GM11168 (cell line): ENCODE results near the gene NRG3.

Experiments
- in situ Hi-C: fragments of 300-500 bp; cut with MboI; formaldehyde crosslinking; loops from one replicate; pipeline ENCODE4 v1.12.0; 2022; ENCODE audit warnings: low sequenced_read_pairs; ENCODE audit not compliant: unreplicated experiment

NRG3 gene

GRCh38 chr10:82736305-82736704 is 861.3 kb downstream of the NRG3 start:
- in situ Hi-C loops, result no loop called here

GRCh38 chr10:82737549-82737948 is 862.6 kb downstream of the NRG3 start:
- in situ Hi-C loops, result no loop called here

DNA sequence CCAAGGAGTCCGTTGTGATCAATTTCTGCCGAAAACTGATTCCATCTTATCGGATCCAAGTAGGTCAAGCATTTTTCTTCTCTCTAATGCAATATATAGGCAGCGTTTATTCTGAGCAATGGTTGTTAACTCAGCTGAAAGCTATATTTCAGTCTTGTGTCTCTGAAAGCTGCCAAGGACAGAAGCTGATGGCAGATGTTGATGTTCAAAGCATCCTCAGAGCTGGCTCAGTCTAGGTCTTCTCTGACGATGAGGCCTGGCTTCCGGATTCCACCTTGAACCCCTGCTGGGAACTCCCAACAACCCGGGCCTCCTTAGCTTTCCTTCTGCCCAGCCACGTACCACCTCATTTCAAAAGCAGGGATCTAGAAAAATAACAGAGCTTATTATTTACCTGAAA is 863.6 kb downstream of the NRG3 start:
- in situ Hi-C loops, result no loop called here

- in situ Hi-C loops, result no loop called here
These were observed 867.5 kb downstream of the NRG3 start for GRCh38 chr10:82742478-82742877.

GRCh38 chr10:82742898-82743297 is 867.9 kb downstream of the NRG3 start:
- in situ Hi-C loops, result no loop called here

- in situ Hi-C loops, result no loop called here
These were observed 875.5 kb downstream of the NRG3 start for GRCh38 chr10:82750538-82750937.

GRCh38 chr10:82757397-82757796 is 882.4 kb downstream of the NRG3 start:
- in situ Hi-C loops, result no loop called here

GRCh38 chr10:82757901-82758300 is 882.9 kb downstream of the NRG3 start:
- in situ Hi-C loops, result no loop called here

- in situ Hi-C loops, result no loop called here
These were observed 884.1 kb downstream of the NRG3 start for GRCh38 chr10:82759050-82759449.

DNA sequence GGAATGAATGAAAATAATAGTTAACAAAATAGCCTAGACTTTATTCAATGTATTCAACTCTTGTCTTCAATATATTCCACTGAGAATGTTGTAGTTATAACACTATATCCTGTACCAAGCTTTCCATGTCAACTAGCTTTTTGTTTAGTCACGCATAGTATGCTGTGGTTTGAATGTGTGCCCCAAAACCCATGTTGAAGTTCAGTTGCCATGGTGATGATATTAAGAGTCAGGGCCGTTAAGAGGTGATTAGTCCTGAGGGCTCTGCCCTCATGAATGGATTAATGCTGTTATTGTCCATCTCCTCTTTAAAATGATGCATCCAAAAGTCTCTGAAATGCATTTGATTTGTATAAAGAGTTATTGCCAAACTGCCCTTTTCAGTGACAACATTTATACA is 887.6 kb downstream of the NRG3 start:
- in situ Hi-C loops, result no loop called here

DNA sequence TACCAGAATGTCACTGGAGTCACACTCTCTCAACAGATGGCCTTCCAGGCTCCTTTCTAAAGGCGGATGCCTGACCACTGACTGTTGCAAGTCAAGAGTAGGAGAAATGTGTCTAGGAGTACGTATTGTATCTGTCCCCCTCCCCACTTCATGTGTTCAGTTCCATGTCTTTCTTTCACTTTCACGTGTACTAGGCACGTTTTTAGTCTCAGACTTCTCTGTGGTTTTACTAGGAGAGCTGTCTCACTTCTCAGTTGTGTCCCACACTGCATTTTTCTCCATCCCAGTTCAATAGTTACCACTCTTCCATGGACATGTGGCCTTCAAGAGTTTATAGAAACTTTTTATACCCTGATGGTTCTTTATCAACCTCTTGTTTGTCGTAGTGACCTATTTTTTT is 893.0 kb downstream of the NRG3 start:
- in situ Hi-C loops, result no loop called here

DNA sequence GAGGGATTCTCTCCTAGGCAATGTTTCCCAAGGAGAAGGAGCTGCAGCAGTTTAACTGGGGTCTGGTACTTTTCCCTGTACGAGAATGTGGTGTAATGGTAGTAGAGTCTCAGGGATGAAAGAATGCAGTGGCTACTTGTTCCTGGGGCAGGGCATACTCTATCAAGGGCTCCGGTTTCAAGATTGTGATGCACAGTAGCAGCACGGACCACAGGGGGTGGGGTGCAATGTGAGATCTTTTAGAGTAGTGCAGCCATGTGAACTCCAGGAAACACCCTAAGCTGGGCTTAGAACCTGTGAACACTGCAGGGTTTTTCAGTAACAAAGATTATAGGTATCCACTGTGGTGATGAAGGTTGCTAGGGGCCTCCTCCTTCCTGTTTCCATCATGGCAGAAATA is 903.9 kb downstream of the NRG3 start:
- in situ Hi-C loops, result no loop called here

DNA sequence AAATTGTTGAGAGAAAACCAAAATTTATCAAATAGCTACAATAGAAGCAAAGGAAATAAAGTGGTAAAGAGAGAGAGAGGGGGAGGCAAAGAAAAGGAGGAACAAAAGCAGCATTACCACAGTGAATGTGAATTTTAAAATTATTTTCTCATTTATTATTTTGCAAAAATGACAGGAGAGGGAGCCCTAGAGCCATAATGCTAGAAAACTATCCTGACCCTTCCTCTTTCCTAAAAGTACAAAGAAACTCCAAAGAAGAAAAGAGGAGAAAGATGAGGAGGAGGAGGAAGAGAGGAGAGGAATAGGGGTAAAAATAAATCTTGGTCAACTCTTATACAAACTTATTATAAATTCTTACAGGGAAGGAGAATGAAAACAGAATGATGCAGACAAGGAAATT is 921.5 kb downstream of the NRG3 start:
- in situ Hi-C loops, result no loop called here

DNA sequence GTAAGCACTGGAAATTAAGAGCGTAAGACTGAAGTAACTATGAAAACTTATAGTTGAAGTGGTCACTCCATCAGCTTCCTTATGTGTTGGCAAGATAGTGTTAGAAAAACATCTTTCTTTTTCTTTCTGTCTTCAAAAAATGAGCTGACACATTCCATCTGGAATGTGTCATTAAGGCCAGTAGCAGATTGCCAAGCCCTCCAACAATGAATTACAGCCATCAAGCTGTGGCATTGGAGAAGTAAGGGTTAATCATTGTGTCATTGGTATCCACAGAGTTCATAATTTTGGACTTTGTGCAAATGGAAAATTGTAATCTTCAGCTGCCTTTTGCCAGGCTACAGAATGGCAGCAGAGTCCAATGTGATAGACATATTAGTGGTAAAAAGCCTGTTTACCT is 926.3 kb downstream of the NRG3 start:
- in situ Hi-C loops, result no loop called here

DNA sequence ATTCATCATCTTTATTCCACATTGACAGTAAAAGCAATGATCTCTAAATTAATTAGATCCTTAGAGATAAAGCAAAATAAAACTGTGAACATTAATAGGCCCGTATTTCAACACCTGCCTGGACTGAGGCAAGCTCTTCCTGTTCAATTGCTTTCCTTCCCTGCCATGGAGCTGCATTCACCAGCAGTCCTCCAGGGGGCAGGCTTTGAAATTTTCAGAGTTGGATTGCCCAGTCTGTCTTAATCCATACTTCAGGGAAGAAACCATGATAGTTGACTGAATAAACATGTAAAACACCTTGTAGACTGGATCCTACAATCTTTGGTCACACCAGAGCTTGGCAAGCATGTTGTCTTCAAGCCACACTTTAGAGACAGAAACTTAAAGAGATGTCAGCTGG is 936.6 kb downstream of the NRG3 start:
- in situ Hi-C loops, result no loop called here

GRCh38 chr10:82813856-82814255 is 938.9 kb downstream of the NRG3 start:
- in situ Hi-C loops, result no loop called here

DNA sequence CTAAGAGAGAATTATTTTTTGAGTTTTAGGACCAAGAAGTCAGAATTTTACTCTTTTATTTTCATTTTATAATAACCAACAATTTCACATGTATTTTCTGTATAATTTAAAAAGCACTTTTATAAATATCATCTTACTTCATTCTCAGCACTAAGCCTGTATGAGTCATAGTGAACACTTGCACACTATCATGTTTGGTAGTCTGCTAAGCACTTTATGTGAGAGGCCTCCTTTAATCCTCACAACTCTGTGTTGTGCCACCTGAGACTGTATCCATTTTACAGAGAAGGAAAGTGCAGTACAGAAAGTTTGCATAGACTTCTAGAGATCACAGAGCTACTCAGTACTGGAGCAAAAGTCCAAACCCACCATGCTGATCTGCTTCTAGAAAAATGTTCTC is 939.6 kb downstream of the NRG3 start:
- in situ Hi-C loops, result no loop called here

- in situ Hi-C loops, result no loop called here
These were observed 940.7 kb downstream of the NRG3 start for GRCh38 chr10:82815680-82816079.

DNA sequence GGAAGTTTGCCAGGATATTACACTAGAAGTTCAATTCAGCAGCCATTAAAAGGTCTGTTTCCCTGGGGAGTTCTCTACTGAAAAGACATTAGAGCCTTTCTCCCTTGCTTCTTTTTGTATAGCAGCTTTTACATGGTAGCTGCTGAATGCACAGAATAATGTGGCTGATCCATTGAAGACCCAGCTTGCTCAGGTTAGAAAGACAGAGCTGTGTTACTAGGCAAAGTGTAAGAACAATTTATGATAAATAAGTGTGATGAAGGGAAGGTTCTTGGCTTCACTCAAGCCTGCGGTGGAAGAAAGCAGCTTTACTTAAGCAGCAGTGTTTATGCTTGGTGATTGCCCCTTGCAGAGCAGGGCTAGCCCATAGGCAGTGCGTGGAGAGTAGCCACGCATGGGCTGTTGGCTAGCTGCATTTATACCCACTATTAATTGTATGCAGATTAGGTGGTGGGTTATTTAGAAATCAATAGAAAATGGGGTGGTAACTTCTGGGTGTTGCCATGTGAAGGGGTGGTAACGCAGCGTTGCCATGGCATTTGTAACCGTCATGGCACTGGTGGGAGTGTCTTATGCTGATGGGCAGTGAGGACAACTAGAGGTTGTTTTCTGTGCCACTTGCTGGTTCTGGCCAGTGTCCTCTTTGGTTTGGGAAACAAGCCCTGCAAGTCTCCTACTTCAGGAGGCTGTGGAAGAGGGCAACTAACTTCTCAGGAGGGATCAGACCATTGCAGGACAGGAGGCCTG is 942.9 kb downstream of the NRG3 start:
- in situ Hi-C loops, result no loop called here

DNA sequence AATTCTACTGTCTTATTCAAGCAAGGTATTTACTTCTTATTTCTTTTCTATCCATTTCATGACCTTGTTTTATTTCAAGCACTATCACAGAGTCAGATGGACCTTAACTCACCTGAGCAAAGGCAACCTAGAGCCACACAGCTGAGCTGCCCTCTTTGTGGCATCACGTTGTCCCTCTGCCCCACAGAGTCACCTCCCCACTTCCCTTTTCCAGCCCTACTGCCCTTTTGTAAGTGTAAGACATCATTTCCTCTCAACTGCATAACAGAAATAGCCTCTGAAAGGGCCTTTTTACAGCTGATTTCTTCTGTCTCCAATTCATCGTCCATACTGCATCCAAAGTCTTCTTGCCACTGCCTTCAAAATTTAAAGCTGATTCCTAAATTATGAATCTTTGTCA is 946.0 kb downstream of the NRG3 start:
- in situ Hi-C loops, result no loop called here

GRCh38 chr10:82826132-82826531 is 951.1 kb downstream of the NRG3 start:
- in situ Hi-C loops, result no loop called here

DNA sequence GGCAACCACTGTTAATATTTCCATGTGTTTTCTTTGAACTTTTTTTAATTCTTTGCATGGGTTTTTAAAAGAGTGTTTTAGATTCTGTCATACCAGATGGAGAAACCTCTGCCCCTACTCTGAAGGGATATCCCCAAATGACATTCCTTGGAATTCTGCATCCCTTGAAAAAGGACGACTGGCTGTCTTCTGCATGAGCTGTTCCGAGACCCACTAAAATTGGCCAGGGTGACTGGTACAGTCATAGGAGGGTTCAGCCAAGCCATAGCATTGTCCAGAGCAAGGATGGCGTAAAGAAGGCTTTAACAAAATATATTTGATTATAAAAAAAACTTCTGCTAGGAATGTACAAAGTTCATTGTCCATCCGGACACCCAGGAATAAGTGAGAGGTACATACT is 952.9 kb downstream of the NRG3 start:
- in situ Hi-C loops, result no loop called here

GRCh38 chr10:82847242-82847641 is 972.2 kb downstream of the NRG3 start:
- in situ Hi-C loops, result no loop called here
